Stimulated activated CD4-positive, alpha-beta T cell treated with anti-CD3 and anti-CD28 coated beads, Interleukin-15, amount 100 ng/mL, for 48 hours (primary cell): ENCODE results near the gene PPP2R2C.

Source experiments
- DNase-seq, 2 donors: peaks; one replicate each; pipeline ENCODE4 v3.0.0-alpha.2; 2020; ENCODE audit warnings: low read depth in 2 of 2

Gene PPP2R2C

GRCh38 chr4:6469144-6469543, 3.3 kb downstream of the PPP2R2C start:
- DNase-seq, result no peak

- DNase-seq, result no peak
Measured at GRCh38 chr4:6468376-6468775, 4.0 kb downstream of the PPP2R2C start.

DNA sequence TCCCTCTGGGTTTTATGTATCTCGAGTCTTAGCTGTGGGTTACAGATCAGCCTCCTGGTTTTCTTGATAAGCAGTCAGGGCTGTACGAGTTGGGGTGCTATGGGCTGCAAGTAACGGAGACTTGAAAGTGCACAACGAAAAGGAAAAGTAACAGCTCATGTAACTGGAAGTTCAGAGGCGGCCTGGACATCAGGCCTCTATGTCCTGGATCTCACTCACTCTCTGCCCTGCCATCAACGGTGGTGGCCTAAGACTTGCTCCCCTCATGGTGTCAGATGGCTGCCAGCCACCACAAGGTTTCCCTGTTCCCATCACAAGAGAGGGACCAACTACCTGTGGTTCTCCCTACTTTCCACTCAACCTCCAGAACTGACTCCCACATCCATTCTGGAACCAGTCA, 4.8 kb downstream of the PPP2R2C start:
- no peak for DNase-seq

DNA sequence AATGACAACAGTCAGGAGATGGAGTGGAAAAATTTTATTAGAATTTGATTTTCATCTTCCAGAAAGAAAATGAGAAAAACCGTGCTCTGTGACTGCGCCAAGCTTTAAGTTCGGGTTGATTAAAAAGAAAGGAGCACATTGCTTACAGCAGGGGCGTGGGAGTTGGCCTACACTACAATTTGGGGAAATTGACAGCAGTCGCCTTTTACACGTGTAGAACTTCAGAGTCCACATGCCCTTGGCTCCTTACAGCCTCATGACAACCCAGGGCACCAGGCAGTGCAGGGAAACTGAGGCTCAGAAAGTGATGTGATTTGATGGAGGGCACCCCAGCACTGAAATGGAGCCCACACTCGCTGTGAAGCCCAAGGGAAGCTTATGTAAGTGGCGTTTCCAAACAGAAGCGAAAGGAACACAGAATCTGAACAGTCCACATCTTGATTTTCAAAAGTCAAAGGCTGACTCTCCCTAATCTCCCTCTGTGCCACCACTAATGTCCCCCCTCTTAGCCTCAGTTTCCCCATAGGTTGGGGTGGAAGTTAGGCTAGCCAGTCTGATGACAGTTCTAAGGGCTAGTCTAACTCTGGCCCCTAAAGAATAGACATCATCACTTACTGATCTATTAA, 5.5 kb downstream of the PPP2R2C start:
- DNase-seq, result no peak

DNA sequence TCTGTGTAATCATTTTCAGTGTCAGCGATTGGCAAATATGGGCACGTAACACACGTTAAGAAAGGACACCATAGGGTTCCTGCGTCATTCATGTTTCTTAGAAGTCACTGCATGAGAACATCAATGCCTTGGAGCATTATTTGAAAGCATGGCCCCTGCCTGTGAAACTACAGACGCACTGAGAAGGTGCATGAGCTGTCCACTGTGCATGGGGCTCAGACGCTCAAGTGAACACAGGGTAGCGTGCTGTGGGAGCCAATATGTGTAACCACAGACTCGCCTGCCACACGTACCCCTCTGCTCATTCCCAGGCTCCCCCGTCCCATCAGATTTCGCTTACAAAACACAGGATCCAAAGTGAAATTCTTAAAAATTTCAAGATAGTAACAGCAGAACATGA, 6.5 kb downstream of the PPP2R2C start:
- DNase-seq, result no peak

- DNase-seq, result no peak
Measured at GRCh38 chr4:6464842-6465588, 7.4 kb downstream of the PPP2R2C start.

DNA sequence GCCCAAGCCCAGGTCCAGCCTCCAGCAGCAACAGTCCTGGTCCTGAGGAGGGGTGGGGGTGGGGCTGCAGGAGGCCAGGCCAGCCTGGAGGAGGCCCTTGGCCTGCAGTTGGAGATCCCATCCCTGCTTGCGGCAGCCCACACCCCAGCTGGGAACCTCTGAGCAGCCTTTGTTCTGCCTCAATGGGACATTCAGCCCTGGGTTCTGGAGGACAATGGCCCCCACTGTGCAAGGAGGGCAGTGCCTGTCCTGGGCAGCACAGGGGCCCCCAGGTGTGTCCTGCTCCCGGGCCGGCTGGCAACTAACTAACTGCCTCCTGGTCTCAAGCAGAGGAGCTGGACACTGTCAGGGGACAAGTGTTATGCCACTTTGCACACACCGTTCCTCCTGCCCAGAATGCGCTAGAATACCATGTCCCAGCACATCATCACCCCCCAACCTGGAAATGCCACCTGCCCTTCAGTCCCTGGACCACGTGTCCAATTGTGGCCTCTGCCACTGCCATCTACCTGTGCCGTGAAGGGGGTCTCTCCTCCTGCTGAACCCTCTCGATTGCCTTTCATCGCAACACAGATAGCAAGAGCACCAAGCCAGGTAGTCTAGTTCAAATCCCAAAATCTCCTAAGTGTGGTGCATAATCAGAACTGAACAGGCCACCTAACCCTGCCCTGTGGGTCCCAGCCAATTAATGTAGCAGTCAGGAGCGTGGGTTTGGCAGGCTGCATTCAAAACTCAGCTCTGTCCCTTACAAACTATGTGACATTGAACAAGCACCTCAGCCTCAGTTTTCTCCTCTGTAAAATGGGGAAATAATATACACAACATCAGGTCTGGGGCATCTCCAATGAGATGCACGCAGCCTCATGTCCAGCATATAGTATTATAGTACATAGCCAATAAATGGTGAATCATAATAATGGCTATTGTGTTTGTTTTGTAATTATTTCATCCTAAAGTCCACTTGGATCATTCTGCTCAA, 8.8 kb downstream of the PPP2R2C start:
- DNase-seq, result no peak

GRCh38 chr4:6461301-6462165, 10.9 kb downstream of the PPP2R2C start:
- no peak for DNase-seq

DNA sequence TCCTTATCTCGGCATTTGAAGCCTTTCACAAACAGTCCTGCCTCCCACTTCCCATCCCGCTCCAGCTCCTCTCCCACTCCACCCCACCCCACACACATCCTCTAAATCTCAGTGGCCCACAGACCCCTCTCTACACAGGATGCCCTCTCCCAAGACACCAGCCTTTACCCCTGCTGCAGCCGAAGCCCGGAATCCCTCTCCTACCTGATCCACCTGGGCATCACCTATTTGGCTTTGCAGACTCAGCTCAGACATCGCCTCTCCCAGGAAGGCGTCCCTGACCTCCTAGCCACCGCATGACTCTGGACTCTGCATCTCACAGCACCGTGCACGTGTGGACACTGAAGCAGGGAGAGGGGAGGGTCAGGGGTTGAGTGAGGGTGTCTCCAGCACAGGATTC, 11.5 kb downstream of the PPP2R2C start:
- DNase-seq, result no peak

GRCh38 chr4:6458528-6458927, 13.9 kb downstream of the PPP2R2C start:
- DNase-seq, result no peak

DNA sequence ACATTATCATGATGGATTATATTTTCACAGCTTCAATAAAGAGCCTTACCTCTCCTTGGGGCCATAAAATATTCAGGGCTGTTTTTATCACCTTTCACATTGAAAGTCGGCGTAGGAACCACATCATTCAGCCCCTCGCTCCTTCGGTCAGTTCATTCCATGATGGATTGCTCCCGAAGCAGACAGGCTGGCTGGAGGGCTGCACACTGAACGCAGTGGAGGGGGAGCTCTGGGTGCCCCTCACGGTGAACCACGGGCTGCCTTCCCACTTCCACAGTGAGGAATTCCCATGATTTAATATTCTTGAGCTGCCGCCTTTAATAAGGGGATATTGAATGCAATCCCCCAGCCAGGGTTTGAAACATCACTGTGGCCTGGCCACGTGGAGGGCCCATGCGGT, 16.0 kb downstream of the PPP2R2C start:
- DNase-seq, result no peak

- DNase-seq, result no peak
Measured at GRCh38 chr4:6454112-6454910, 18.1 kb downstream of the PPP2R2C start.

DNA sequence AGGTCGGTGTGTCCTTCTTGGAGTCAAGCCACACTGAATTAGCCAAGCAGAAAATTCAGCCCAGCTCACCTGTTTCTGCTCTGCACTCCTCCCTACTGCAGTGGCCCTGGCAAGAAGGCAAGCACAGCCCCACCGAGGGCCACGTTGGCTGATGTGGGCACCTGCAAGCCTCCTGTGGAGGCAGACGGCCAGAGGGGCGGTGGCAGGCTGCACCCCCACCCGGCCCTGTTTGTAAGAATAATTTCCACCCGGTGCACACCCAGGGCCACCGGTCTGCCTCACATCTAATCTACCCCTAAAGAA, 18.8 kb downstream of the PPP2R2C start:
- no peak for DNase-seq

GRCh38 chr4:6452897-6453687, 19.3 kb downstream of the PPP2R2C start:
- DNase-seq, result no peak

- DNase-seq, result no peak
Measured at GRCh38 chr4:6452116-6452896, 20.1 kb downstream of the PPP2R2C start.

DNA sequence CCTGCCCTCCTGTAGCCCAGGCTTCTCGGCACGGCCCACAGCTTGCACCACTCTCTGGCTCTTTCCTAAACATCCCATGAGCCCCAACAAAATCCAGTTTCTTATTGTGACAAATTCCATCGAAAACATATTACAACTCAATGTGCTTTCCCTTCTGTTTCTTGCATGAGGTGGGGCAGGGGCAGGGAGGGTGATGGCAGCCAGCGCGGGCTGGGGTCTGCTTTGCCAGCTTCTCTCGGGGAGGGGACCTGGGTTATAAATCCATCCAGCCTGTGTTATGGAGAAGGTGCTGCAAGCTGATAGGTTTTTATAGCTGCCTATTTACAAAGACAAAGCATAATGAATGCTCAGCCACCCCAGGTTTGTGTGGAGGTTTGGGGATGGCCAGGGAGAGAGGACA, 21.1 kb downstream of the PPP2R2C start:
- no peak for DNase-seq

DNA sequence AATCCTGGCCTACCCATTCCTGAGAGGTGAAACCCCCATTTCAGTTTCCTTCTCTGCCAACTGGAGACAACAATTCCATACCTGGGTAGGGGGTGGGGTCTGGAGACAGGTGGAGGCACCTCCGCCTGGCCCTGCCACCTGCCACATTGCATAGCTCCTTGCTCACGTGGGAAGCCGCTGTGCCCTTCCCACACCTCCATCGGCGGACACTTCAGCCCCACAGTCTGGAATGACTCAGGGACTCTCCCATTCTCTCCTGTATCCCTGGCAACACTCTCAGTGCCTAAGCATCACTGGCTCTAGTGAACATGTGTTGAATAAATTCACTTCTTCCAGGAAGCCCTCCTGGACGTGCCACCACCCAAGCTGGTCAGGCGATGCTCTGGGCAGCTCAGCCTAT, 21.7 kb downstream of the PPP2R2C start:
- no peak for DNase-seq

DNA sequence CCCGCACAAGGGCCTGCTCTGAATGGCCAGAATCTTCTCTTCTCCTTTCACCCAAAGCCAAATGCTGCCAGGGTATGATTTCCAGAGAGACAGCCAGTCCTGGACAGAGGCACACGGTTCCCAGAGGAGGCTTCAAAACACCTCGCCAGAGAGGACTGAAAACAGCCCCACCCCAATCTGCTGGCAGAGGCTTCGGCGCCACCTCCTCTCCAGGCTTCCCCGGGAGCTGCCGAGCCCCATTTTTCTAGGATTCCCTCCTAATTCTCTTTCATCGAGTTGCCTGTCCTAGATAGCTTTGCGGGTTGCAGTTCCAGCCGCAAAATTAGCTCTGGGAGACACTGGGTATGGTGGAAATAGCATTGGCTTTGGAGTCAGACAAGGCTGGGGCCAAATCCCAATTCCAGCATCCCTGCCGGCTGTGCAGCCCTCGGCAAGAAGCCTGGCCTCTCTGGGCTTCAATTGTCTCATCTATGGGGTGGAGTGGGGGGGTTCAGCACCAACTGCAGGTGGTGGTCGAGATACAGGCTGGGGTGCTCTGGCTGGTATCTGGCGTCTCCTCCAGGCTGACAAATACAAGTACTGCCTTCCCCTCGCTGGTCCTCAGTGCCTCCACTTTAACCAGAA, 22.6 kb downstream of the PPP2R2C start:
- DNase-seq, result no peak

GRCh38 chr4:6449335-6449734, 23.1 kb downstream of the PPP2R2C start:
- no peak for DNase-seq
